Stomach smooth muscle (tissue), 2 donors: ENCODE data around the gene BACH2.
"Not testable (repeated sequence)": the region's sequence is repeated elsewhere in the genome, so short reads cannot be mapped to it uniquely, and the experiment has no call there.

ENCODE experiments used
- H3K27ac ChIP-seq: one replicate; pipeline ENCODE4 v1.7.0; 2013; ENCODE audit warnings: mild to moderate bottlenecking, low read length, inconsistent platforms
- H3K27me3 ChIP-seq, 2 donors: one replicate each; pipeline ENCODE4 v1.7.0; 2013; ENCODE audit warnings: low read length in 2 of 2; ENCODE audit not compliant: insufficient read depth in 2 of 2, control insufficient read depth in 1 of 2
- H3K36me3 ChIP-seq, 2 donors: one replicate each; pipeline ENCODE4 v1.7.0; 2013; ENCODE audit warnings: low read length in 2 of 2; ENCODE audit not compliant: control insufficient read depth in 2 of 2, insufficient read depth in 2 of 2
- H3K4me1 ChIP-seq: one replicate; pipeline ENCODE4 v1.7.0; 2013; ENCODE audit warnings: low read length; ENCODE audit not compliant: control insufficient read depth, insufficient read depth
- H3K4me3 ChIP-seq, 2 donors: one replicate each; pipeline ENCODE4 v1.7.0; 2013; ENCODE audit warnings: low read length in 2 of 2
- H3K9ac ChIP-seq, 2 donors: one replicate each; pipeline ENCODE4 v1.7.0; 2013; ENCODE audit warnings: low read length in 2 of 2, mild to moderate bottlenecking in 1 of 2
- H3K9me3 ChIP-seq, 2 donors: one replicate each; pipeline ENCODE4 v1.7.0; 2013; ENCODE audit warnings: low read length in 2 of 2; ENCODE audit not compliant: control insufficient read depth in 2 of 2
- donor health status: healthy.
- donor health status: Pancreatic carcinoma.

The BACH2 gene

DNA sequence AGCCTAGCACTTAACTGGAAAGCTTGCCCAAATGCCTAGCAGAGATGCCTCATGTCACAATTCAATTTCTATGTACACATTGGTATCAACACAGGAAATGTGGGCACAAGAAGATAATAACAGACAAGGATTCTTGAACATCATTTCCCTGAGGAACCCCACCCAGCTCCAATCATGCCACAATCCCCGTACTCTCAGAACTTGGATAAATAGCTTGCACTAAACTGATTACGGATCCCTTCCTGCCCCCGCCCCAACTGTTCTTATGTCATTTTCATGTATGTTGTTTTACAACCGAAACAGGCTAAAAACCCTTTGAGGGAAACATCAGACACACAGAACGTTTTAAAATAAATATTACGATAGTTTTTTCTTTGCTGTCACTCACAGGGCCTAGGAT is 87.1 kb downstream of the BACH2 start:
- no peaks in the 10 kb centered on the region for H3K9me3 ChIP-seq
- no peak overlapping the region for H3K27ac ChIP-seq
- H3K9ac ChIP-seq, result no peak overlapping the region
- H3K27me3 ChIP-seq, result no peaks in the 10 kb centered on the region
- no peaks in the 10 kb centered on the region for H3K36me3 ChIP-seq
- no peak overlapping the region for H3K4me3 ChIP-seq
- no peaks in the 10 kb centered on the region for H3K4me1 ChIP-seq

DNA sequence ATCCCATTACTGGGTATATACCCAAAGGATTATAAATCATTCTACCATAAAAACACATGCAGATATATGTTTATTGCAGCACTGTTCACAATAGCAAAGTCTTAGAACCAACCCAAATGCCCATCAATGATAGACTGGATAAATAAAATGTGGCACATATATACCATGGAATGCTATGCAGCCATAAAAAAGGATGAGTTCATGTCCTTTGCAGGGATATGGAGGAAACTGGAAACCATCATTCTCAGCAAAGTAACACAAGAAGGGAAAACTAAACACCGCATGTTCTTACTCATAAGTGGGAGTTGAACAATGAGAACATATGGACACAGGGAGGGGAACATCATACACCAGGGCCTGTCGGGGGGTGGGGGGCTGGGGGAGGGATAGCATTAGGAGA is 88.0 kb downstream of the BACH2 start:
- not testable (repeated sequence) for H3K4me3 ChIP-seq, H3K9ac ChIP-seq, H3K27me3 ChIP-seq, H3K36me3 ChIP-seq, H3K4me1 ChIP-seq, H3K27ac ChIP-seq, H3K9me3 ChIP-seq

GRCh38 chr6:90204327-90205056 is 92.2 kb downstream of the BACH2 start:
- Histone ChIP-seq H3K4me1 (no peaks in the 10 kb centered on the region), H3K27me3 (peaks cover 0 to 2% of the 10 kb centered on the region in 2 donors), H3K27ac (no peak overlapping the region), H3K36me3 (no peaks in the 10 kb centered on the region), H3K4me3 (no peak overlapping the region), H3K9me3 (no peaks in the 10 kb centered on the region), H3K9ac (no peak overlapping the region)

- Histone ChIP-seq H3K4me1 (no peaks in the 10 kb centered on the region), H3K27me3 (peaks cover 0 to 2% of the 10 kb centered on the region in 2 donors), H3K4me3 (no peak overlapping the region), H3K9ac (no peak overlapping the region), H3K9me3 (no peaks in the 10 kb centered on the region), H3K27ac (no peak overlapping the region), H3K36me3 (no peaks in the 10 kb centered on the region)
Observed at GRCh38 chr6:90203672-90204071, 93.0 kb downstream of the BACH2 start.

DNA sequence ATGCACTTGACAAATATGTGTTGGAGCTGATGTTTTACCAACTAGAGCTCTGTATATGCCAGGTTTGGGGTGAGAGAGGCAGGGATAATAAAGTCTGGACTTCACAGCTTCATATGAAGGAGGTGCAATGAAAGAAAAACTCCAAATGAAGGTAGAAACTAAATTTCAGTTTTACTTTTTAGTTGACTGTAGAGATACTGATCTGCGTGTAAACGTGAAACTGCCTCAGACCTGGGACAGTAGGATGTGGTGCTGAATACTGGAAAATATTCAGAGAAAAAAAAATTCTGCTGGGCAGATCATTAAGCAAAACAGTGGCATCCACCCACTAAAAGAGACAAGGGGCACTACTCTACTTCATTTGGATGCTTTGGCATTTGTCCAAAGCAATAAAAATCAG is 94.5 kb downstream of the BACH2 start:
- H3K9me3 ChIP-seq, result no peaks in the 10 kb centered on the region
- H3K4me3 ChIP-seq, result no peak overlapping the region

DNA sequence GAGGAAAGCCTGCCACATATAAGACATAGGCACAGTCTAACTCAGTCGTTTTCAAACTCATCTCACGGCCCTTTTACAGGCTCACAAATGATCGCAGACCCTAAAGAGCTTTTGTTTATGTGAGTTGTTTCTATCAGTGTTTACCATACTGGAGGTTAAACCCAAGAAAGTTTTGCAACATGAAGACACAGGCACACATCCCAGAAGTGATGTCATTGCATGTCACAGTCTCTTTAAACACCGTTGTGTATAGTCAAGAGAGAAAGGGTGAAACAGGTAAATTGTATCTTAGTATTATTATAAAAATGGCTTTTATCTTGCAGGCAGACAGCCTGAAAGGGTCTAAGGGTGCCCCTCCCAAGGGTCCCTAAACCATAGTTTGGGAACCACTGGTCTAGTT is 96.7 kb downstream of the BACH2 start:
- Histone ChIP-seq H3K36me3 (no peaks in the 10 kb centered on the region), H3K4me3 (no peak overlapping the region), H3K9me3 (no peaks in the 10 kb centered on the region), H3K4me1 (no peaks in the 10 kb centered on the region), H3K9ac (no peak overlapping the region), H3K27ac (no peak overlapping the region), H3K27me3 (peaks cover 0 to 2% of the 10 kb centered on the region in 2 donors)

More for the DNA sequence above, 94.5 kb downstream of the BACH2 start:
- Histone ChIP-seq H3K27me3 (peaks cover 0 to 2% of the 10 kb centered on the region in 2 donors), H3K27ac (no peak overlapping the region), H3K4me1 (no peaks in the 10 kb centered on the region), H3K9ac (no peak overlapping the region), H3K36me3 (no peaks in the 10 kb centered on the region)

DNA sequence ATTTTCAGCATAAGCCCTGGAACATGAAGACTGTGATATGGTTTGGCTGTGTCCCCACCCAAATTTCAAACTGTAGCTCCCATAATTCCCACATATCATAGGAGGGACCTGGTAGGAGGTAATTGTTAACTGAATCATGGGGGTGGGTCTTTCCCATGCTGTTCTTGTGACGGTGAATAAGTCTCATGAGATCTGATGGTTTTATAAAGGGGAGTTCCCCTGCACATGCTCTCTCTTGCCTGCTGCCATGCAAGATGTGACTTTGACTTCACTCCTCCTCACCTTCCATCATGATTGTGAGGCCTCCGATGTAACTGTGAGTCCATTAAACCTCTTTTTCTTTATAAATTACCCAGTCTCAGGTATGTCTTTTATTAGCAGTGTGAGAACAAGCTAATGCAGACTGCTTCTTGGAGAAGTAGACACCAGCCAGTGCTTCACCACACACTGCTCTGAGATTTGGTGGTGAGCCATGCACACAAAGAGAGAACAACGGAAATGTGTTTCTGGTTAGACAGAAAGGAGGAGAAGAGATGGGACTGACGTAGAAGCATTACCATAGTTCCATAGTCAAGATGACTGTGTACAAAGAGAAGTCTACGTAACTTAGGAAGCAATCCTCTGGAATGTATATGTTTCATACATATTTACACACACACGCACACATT is 97.8 kb downstream of the BACH2 start:
- Histone ChIP-seq H3K4me1 (peaks cover 5% of the 10 kb centered on the region), H3K27me3 (peaks cover 0 to 1% of the 10 kb centered on the region in 2 donors), H3K36me3 (no peaks in the 10 kb centered on the region), H3K9me3 (no peaks in the 10 kb centered on the region), H3K4me3 (no peak overlapping the region), H3K27ac (no peak overlapping the region), H3K9ac (no peak overlapping the region)

- H3K27ac ChIP-seq, result no peak overlapping the region
- H3K4me3 ChIP-seq, result no peak overlapping the region
Observed at GRCh38 chr6:90197854-90198496, 98.7 kb downstream of the BACH2 start.

DNA sequence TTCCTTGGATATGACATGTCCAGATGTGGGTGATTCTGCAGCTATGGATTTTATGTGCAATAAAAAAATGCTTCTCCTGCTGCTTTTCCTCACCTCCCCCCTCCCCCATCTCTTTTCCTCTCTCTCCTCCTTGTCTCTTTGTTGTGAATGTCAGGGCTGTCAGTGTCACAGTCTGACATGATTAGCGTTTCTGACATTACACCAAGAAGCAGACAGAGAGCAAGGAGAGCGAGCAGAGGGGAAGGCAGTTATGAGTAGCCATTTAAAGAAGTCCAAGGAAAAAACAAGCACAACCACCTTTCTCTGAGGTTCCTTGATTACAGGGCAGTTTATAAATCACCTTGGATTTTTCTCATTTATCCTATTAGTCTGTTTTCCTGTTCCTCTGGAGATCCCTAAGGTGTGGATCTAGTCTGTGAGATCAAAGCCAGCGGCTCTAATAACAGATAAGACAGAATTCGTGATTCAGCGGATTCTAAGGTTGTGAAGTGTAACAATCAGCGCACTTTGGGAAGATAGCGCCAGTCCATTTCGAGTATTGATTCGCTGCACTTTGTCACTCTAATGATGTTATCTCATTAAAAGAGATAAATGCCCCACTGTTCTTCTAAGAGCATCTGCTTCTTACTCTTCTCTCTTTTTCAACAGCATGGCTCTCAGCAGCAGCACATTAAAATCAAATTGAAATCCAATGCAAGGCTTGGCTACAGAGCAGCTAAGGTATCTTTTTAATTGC is 101.4 kb downstream of the BACH2 start:
- no peaks in the 10 kb centered on the region for H3K9me3 ChIP-seq
- H3K27ac ChIP-seq, result no peak overlapping the region
- no peak overlapping the region for H3K4me3 ChIP-seq
- no peaks in the 10 kb centered on the region for H3K36me3 ChIP-seq
- peaks cover 5% of the 10 kb centered on the region for H3K4me1 ChIP-seq
- no peak overlapping the region for H3K9ac ChIP-seq
- H3K27me3 ChIP-seq, result no peaks in the 10 kb centered on the region

More at GRCh38 chr6:90197854-90198496, 98.7 kb downstream of the BACH2 start:
- Histone ChIP-seq H3K27me3 (no peaks in the 10 kb centered on the region), H3K9me3 (no peaks in the 10 kb centered on the region), H3K36me3 (no peaks in the 10 kb centered on the region), H3K4me1 (peaks cover 5% of the 10 kb centered on the region), H3K9ac (no peak overlapping the region)

DNA sequence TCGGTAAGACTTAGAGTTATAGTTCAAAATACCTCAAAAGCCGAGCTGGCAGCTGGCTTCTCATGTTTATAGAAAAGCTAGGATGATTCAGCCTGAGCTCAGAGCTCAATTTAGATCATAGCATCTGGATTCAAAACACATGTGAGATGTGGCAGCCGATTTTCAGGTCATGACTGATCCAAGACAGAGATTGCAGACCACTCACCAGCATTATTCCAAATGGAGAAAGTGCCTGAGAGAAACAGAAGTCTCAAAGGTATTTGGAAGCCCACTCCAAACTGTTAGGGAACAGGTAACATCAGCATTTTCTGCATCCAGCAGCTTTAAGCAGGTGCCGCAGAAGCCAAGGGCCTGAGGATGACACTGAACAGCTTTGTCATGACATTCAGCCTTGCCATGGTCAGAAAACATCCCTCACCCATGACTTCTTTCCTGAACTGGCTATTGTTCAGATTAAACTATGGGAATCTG is 102.2 kb downstream of the BACH2 start:
- Histone ChIP-seq H3K9me3 (no peaks in the 10 kb centered on the region), H3K9ac (no peak overlapping the region), H3K27ac (no peak overlapping the region), H3K4me3 (no peak overlapping the region), H3K36me3 (no peaks in the 10 kb centered on the region), H3K27me3 (no peaks in the 10 kb centered on the region), H3K4me1 (peaks cover 5% of the 10 kb centered on the region)
